Heart left ventricle (tissue), 16 donors: ENCODE results near the gene NEDD4L. TPM values are rescaled to one million over a fixed set of nuclear protein-coding genes. Genes with fewer than 3 reads are reported as not detected.

Experiments used
- ATAC-seq, 4 donors: fragments of 200-7000 bp; cut with Tn5 transposase; one replicate each; pipeline ENCODE4 v1.9.1; 2020 to 2022; ENCODE audit warnings: moderate library complexity in 4 of 4, mild to moderate bottlenecking in 3 of 4, moderate number of reproducible peaks in 1 of 4
- DNase-seq, 5 donors: peaks; one replicate each; pipeline ENCODE4 v3.0.0-alpha.2; 2020
- H3K27ac ChIP-seq, 12 donors: fragments of 200-600 bp; sonication (generic) in 4 of 12; one replicate each; pipeline versions ENCODE4 v1.5.0 to v1.8.0; 2016 to 2022; ENCODE audit warnings: mild to moderate bottlenecking in 2 of 12
- H3K27me3 ChIP-seq, 9 donors: fragments of 200-600 bp; sonication (generic) in 2 of 9; one replicate each; pipeline versions ENCODE4 v1.5.1 to v1.8.0; 2016 to 2022; ENCODE audit warnings: mild to moderate bottlenecking in 3 of 9
- H3K36me3 ChIP-seq, 9 donors: fragments of 200-600 bp; sonication (generic) in 2 of 9; one replicate each; pipeline versions ENCODE4 v1.5.0 to v1.8.0; 2018 to 2022; ENCODE audit warnings: mild to moderate bottlenecking in 2 of 9
- H3K4me1 ChIP-seq, 12 donors: fragments of 200-600 bp; sonication (generic) in 4 of 12; one replicate each; pipeline versions ENCODE4 v1.5.0 to v1.8.0; 2016 to 2022; ENCODE audit warnings: mild to moderate bottlenecking in 3 of 12
- H3K4me3 ChIP-seq, 12 donors: fragments of 200-600 bp; sonication (generic) in 4 of 12; one replicate each; pipeline versions ENCODE4 v1.5.0 to v1.8.0; 2017 to 2022; ENCODE audit warnings: mild to moderate bottlenecking in 9 of 12, moderate library complexity in 4 of 12
- H3K9me3 ChIP-seq, 12 donors: fragments of 200-600 bp; sonication (generic) in 4 of 12; one replicate each; pipeline versions ENCODE4 v1.5.0 to v1.8.0; 2016 to 2022; ENCODE audit warnings: mild to moderate bottlenecking in 1 of 12
- CTCF ChIP-seq, 12 donors: fragments of 200-600 bp; sonication (generic) in 4 of 12; IDR thresholded peaks; one replicate each; pipeline versions ENCODE4 v1.5.0 to v1.8.0; 2018 to 2022; ENCODE audit warnings: antibody characterized with exemption in 12 of 12, mild to moderate bottlenecking in 5 of 12
- POLR2A ChIP-seq, 2 donors: fragments of 450-650 bp; IDR thresholded peaks; one replicate each; pipeline ENCODE4 v1.6.1; 2017; ENCODE audit warnings: antibody characterized with exemption in 2 of 2, mild to moderate bottlenecking in 2 of 2, moderate library complexity in 2 of 2
- WGBS, 4 donors: extraction: QIAGEN DNeasy Blood & Tissue Kit in 2 of 4; methylation state at CpG; one replicate each; pipeline versions ENCODE4 v1.1.5 to v1.1.7; 2013 to 2018; 5-methylcytosine and 5-hydroxymethylcytosine counted together
- intact Hi-C, 10 donors: fragments of 100-400 bp; cut with DNase I; formaldehyde crosslinking; loops; one replicate each; pipeline versions ENCODE4 v1.11.1 to v1.14.2; 2022
- polyA plus RNA-seq, 2 donors: library from polyadenylated mRNA; stranded (reverse); fragments of 200-250 nt; gene quantifications; one replicate each; pipeline ENCODE4 v1.2.3, GENCODE V29; 2013
- total RNA-seq, 9 donors: library from RNA; depleted of rRNA in 2 of 9; stranded (reverse); fragments of >200 nt in 2 of 9; fragmentation: NEBNext Ultra II Directional in 3 of 9; extraction: Animal tissue kit (Norgen Biotek cat#: 25700) in 3 of 9; gene quantifications; one replicate each; pipeline versions ENCODE4 v1.1.0 to v1.2.4, GENCODE V29; 2016 to 2023
- donor health status: ischemic (EF 13 %, LVEDD 7.1; RV severe dilation, severe dysfunction).
- donor health status: healthy with polysubstance abuse.
- donor health status: DM: no; HTN: yes; CAD: no.
- donor health status: DM: no; HTN: no; CAD: no.
- donor health status: ischemic (EF 25% LVEDD 6.9; RV normal size, moderate dysfunction).
- donor health status: ischemic (EF 25% LVEDD 5.7; RV mildly dilated, moderate dysfunction).
- donor health status: healthy.
- donor health status: DM: yes; HTN: yes; CAD: no.
- donor health status: ischemic (EF 35%, LVEDD 5.7; RV mildly dilated, moderate dysfunction).
- donor health status: nonischemic (EF 11% LVEDD 7.7; RV severe dilation, severe dysfunction).
- donor health status: DM: yes; HTN: yes; CAD: no.
- donor health status: PGD.
- donor health status: ischemic (EF 29% LVEDD 5.4; RV normal size, mild dysfunction).
- donor health status: nonischemic (EF 23%, LVEDD 6.1; RV moderate dilation, normal function).

NEDD4L gene
- total and polyA plus RNA-seq, 11 donors = 14.7 to 64.1 (median 51.7) TPM

- Histone ChIP-seq H3K9me3 (no peaks in the 10 kb centered on the region), H3K27ac (no peak overlapping the region), H3K4me3 (no peak overlapping the region), H3K36me3 (no peaks in the 10 kb centered on the region), H3K4me1 (peaks cover 0 to 7% (median 0%) of the 10 kb centered on the region in 12 donors), H3K27me3 (no peaks in the 10 kb centered on the region)
- intact Hi-C loops = loop anchor here in 1 of 10 donors (5.0 kb wide), 1 partner anchor 49 kb away; no protein-coding TSS in a partner anchor
- DNase-seq (no peak), ATAC-seq (no peak)
- 83 to 92% (median 87%) methylated on average over 6 of the region's 6 CpGs for WGBS, 4 donors
- TF ChIP-seq POLR2A (IDR thresholded peaks at IDR 0.05) (no peak), CTCF (IDR thresholded peaks at IDR 0.05) (no peak)
These were observed 62.5 kb downstream of the NEDD4L start for GRCh38 chr18:58106289-58107070.

GRCh38 chr18:58109256-58109655, 65.2 kb downstream of the NEDD4L start:
- WGBS, 4 donors = 95 to 98% (median 95%) methylated on average over 2 of the region's 2 CpGs
- H3K9me3 ChIP-seq = no peaks in the 10 kb centered on the region
- ATAC-seq = no peak

GRCh38 chr18:58110398-58110797, 66.4 kb downstream of the NEDD4L start:
- Histone ChIP-seq H3K4me1 (no peaks in the 10 kb centered on the region), H3K9me3 (no peaks in the 10 kb centered on the region), H3K36me3 (no peaks in the 10 kb centered on the region), H3K27ac (no peak overlapping the region), H3K27me3 (no peaks in the 10 kb centered on the region), H3K4me3 (no peak overlapping the region)
- DNase-seq (no peak), ATAC-seq (no peak)
- 51 to 76% (median 64%) methylated on average over 5 to 6 of the region's 6 CpGs for WGBS, 4 donors
- TF ChIP-seq POLR2A (IDR thresholded peaks at IDR 0.05) = no peak
- TF ChIP-seq CTCF (IDR thresholded peaks at IDR 0.05) = no peak
- intact Hi-C loops = no loop called here

More at GRCh38 chr18:58109256-58109655, 65.2 kb downstream of the NEDD4L start:
- Histone ChIP-seq H3K36me3 (no peaks in the 10 kb centered on the region), H3K4me3 (no peak overlapping the region), H3K27me3 (no peaks in the 10 kb centered on the region), H3K27ac (no peak overlapping the region), H3K4me1 (no peaks in the 10 kb centered on the region)
- DNase-seq = no peak
- intact Hi-C loops = loop anchor here in 1 of 10 donors (5.0 kb wide), 1 partner anchor 52 kb away; no protein-coding TSS in a partner anchor
- no peak for TF ChIP-seq CTCF (IDR thresholded peaks at IDR 0.05)
- TF ChIP-seq POLR2A (IDR thresholded peaks at IDR 0.05) = no peak

GRCh38 chr18:58112174-58112573, 68.1 kb downstream of the NEDD4L start:
- Histone ChIP-seq H3K4me1 (no peaks in the 10 kb centered on the region), H3K27ac (no peak overlapping the region), H3K27me3 (no peaks in the 10 kb centered on the region), H3K4me3 (no peak overlapping the region), H3K36me3 (no peaks in the 10 kb centered on the region), H3K9me3 (no peaks in the 10 kb centered on the region)
- TF ChIP-seq CTCF (IDR thresholded peaks at IDR 0.05) = no peak
- TF ChIP-seq POLR2A (IDR thresholded peaks at IDR 0.05) = no peak
- DNase-seq (no peak), ATAC-seq (no peak)
- intact Hi-C loops = no loop called here
- WGBS, 4 donors = 96 to 100% (median 98%) methylated on average over 1 of the region's 1 CpG
